Measurements from ENCODE around the gene FOXD2.
"Not testable (repeated sequence)": the region's sequence is repeated elsewhere in the genome, so short reads cannot be mapped to it uniquely, and the experiment has no call there.

The FOXD2 gene

GRCh38 chr1:47453910-47454309 is 16.1 kb downstream of the FOXD2 start:
- peaks cover 17% of the 10 kb centered on the region for H3K4me1 ChIP-seq (ENCODE audit: control insufficient read depth, low read depth, low read length)

DNA sequence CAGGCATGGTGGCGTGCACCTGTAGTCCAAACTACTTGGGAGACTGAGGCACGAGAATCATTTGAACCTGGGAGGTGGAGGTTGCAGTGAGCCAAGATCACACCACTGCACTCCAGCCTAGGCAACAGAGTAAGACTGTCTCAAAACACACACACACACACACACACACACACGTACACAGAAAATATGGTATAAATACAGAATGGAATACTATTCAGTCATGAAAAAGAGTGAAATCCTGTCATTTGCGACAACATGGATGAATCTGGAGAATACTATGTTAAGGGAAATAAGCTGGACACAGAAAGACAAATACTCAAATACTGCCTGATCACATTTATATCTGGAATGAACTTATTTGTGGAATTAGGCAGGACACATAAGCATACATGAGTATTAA is 18.4 kb downstream of the FOXD2 start:
- Histone ChIP-seq H3K36me3 (ENCODE audit: control insufficient read depth, low read depth, low read length) (no peaks in the 10 kb centered on the region), H3K9ac (ENCODE audit: low read length) (no peak overlapping the region), H3K27ac (ENCODE audit: low read length) (no peak overlapping the region), H3K4me1 (ENCODE audit: control insufficient read depth, low read depth, low read length) (peaks cover 28% of the 10 kb centered on the region), H3K4me3 (ENCODE audit: low read length) (no peak overlapping the region), H3K27me3 (ENCODE audit: control insufficient read depth, insufficient read depth, low read length) (peaks cover 41% of the 10 kb centered on the region), H3K9me3 (ENCODE audit: control insufficient read depth, low read depth, low read length) (no peaks in the 10 kb centered on the region)

More at GRCh38 chr1:47453910-47454309, 16.1 kb downstream of the FOXD2 start:
- not testable (repeated sequence) for H3K4me3 ChIP-seq (ENCODE audit: low read length); H3K36me3 ChIP-seq (ENCODE audit: control insufficient read depth, low read depth, low read length); H3K27ac ChIP-seq (ENCODE audit: low read length); H3K9me3 ChIP-seq (ENCODE audit: control insufficient read depth, low read depth, low read length); H3K9ac ChIP-seq (ENCODE audit: low read length)
- peaks cover 56% of the 10 kb centered on the region for H3K27me3 ChIP-seq (ENCODE audit: control insufficient read depth, insufficient read depth, low read length)

DNA sequence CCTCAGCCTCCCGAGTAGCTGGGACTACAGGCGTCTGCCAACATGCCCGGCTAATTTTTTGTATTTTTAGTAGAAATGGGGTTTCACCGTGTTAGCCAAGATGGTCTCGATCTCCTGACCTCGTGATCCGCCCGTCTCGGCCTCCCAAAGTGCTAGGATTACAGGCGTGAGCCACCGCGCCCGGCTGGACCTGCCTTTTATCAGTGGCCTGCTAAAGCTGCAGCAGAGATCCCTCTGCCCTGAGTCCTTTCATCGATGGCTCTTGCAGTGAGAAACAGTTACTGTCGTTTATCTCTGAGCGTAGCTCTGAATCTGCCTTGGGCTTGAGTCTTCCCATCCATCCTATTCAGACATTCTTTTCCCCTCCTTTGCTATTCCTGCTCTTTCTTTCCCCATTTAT is 19.7 kb downstream of the FOXD2 start:
- H3K9ac ChIP-seq (ENCODE audit: low read length); H3K27ac ChIP-seq (ENCODE audit: low read length); H3K9me3 ChIP-seq (ENCODE audit: control insufficient read depth, low read depth, low read length); H3K4me3 ChIP-seq (ENCODE audit: low read length); H3K36me3 ChIP-seq (ENCODE audit: control insufficient read depth, low read depth, low read length): not testable (repeated sequence)
- H3K27me3 ChIP-seq (ENCODE audit: control insufficient read depth, insufficient read depth, low read length), result peaks cover 41% of the 10 kb centered on the region
- peaks cover 24% of the 10 kb centered on the region for H3K4me1 ChIP-seq (ENCODE audit: control insufficient read depth, low read depth, low read length)

- H3K9me3 ChIP-seq (ENCODE audit: control insufficient read depth, low read depth, low read length), result no peaks in the 10 kb centered on the region
- no peak overlapping the region for H3K4me3 ChIP-seq (ENCODE audit: low read length)
- peaks cover 20% of the 10 kb centered on the region for H3K4me1 ChIP-seq (ENCODE audit: control insufficient read depth, low read depth, low read length)
- peaks cover 42% of the 10 kb centered on the region for H3K27me3 ChIP-seq (ENCODE audit: control insufficient read depth, insufficient read depth, low read length)
- H3K9ac ChIP-seq (ENCODE audit: low read length), result no peak overlapping the region
- H3K27ac ChIP-seq (ENCODE audit: low read length), result no peak overlapping the region
- H3K36me3 ChIP-seq (ENCODE audit: control insufficient read depth, low read depth, low read length), result no peaks in the 10 kb centered on the region
These were observed 21.5 kb downstream of the FOXD2 start for GRCh38 chr1:47459253-47459788.

GRCh38 chr1:47460040-47460439 is 22.2 kb downstream of the FOXD2 start:
- peaks cover 20% of the 10 kb centered on the region for H3K4me1 ChIP-seq (ENCODE audit: control insufficient read depth, low read depth, low read length)
- no peak overlapping the region for H3K4me3 ChIP-seq (ENCODE audit: low read length)
- H3K27me3 ChIP-seq (ENCODE audit: control insufficient read depth, insufficient read depth, low read length), result peaks cover 40% of the 10 kb centered on the region
- H3K27ac ChIP-seq (ENCODE audit: low read length), result no peak overlapping the region
- no peak overlapping the region for H3K9ac ChIP-seq (ENCODE audit: low read length)
- no peaks in the 10 kb centered on the region for H3K36me3 ChIP-seq (ENCODE audit: control insufficient read depth, low read depth, low read length)
- H3K9me3 ChIP-seq (ENCODE audit: control insufficient read depth, low read depth, low read length), result no peaks in the 10 kb centered on the region

DNA sequence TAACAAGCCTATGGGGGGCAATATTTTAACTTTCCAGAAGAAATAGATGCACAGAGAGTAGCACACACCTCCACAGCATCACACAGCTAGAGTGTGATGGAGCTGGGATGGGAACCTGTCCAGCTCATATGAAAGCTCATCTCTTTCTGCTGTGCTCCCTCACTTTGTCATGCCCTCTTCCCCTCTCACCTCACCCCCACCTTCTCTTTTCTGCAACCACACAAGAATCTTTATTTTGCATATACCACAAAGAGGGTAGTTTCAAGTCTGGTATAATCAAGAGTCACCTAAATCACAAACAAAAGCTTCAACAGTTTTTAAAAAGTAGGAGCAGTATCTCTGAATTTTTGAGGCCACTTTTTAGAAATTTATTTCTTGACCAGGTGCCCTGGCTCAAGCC is 22.6 kb downstream of the FOXD2 start:
- H3K36me3 ChIP-seq (ENCODE audit: control insufficient read depth, low read depth, low read length), result no peaks in the 10 kb centered on the region
- H3K27ac ChIP-seq (ENCODE audit: low read length), result no peak overlapping the region
- H3K27me3 ChIP-seq (ENCODE audit: control insufficient read depth, insufficient read depth, low read length), result peaks cover 38% of the 10 kb centered on the region
- no peak overlapping the region for H3K4me3 ChIP-seq (ENCODE audit: low read length)
- no peak overlapping the region for H3K9ac ChIP-seq (ENCODE audit: low read length)
- H3K9me3 ChIP-seq (ENCODE audit: control insufficient read depth, low read depth, low read length), result no peaks in the 10 kb centered on the region
- H3K4me1 ChIP-seq (ENCODE audit: control insufficient read depth, low read depth, low read length), result peaks cover 20% of the 10 kb centered on the region

GRCh38 chr1:47465605-47466004 is 27.8 kb downstream of the FOXD2 start:
- Histone ChIP-seq H3K36me3 (ENCODE audit: control insufficient read depth, low read depth, low read length) (no peaks in the 10 kb centered on the region), H3K27ac (ENCODE audit: low read length) (no peak overlapping the region), H3K4me1 (ENCODE audit: control insufficient read depth, low read depth, low read length) (peaks cover 9% of the 10 kb centered on the region), H3K9me3 (ENCODE audit: control insufficient read depth, low read depth, low read length) (no peaks in the 10 kb centered on the region), H3K27me3 (ENCODE audit: control insufficient read depth, insufficient read depth, low read length) (peaks cover 25% of the 10 kb centered on the region), H3K4me3 (ENCODE audit: low read length) (no peak overlapping the region), H3K9ac (ENCODE audit: low read length) (no peak overlapping the region)

DNA sequence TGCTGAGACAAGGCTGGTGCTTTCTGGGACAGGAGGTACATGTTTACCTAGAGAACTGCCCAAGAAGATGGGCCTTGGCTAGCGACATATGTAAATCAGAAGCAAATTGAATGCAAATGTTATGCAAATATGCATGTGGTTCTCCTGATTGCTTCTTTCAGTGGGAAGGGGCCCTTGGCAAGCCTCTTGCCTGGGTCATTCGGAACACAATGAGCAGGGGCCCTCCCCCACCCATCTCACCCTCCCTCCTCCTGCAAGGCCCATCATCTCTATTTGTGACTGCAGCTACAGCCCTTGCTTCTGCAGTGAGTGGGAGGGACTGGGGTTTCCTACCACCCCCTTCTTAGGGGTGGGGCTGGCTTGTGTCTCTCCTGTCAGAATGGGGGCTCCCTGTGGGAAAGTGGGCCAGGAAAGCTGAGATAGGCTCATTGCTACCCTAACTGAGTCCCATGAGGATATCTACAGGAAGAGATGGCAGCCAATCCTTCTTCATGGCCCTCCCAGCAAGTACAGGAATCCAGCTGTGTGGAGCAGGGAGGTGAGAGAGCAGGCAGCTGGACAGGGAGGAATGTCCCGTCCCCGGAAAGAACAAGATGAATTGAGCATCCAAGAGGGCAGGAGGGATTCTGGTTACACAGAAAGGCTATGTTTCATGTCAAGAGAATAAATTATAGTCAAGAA is 31.0 kb downstream of the FOXD2 start:
- Histone ChIP-seq H3K36me3 (ENCODE audit: control insufficient read depth, low read depth, low read length) (no peaks in the 10 kb centered on the region), H3K4me3 (ENCODE audit: low read length) (no peak overlapping the region), H3K9me3 (ENCODE audit: control insufficient read depth, low read depth, low read length) (no peaks in the 10 kb centered on the region), H3K9ac (ENCODE audit: low read length) (no peak overlapping the region), H3K4me1 (ENCODE audit: control insufficient read depth, low read depth, low read length) (peaks cover 9% of the 10 kb centered on the region), H3K27ac (ENCODE audit: low read length) (no peak overlapping the region), H3K27me3 (ENCODE audit: control insufficient read depth, insufficient read depth, low read length) (no peaks in the 10 kb centered on the region)

- H3K9ac ChIP-seq (ENCODE audit: low read length), result no peak overlapping the region
- H3K4me3 ChIP-seq (ENCODE audit: low read length), result no peak overlapping the region
- H3K36me3 ChIP-seq (ENCODE audit: control insufficient read depth, low read depth, low read length), result no peaks in the 10 kb centered on the region
- no peak overlapping the region for H3K27ac ChIP-seq (ENCODE audit: low read length)
- H3K4me1 ChIP-seq (ENCODE audit: control insufficient read depth, low read depth, low read length), result peaks cover 13% of the 10 kb centered on the region
- no peaks in the 10 kb centered on the region for H3K27me3 ChIP-seq (ENCODE audit: control insufficient read depth, insufficient read depth, low read length)
- no peaks in the 10 kb centered on the region for H3K9me3 ChIP-seq (ENCODE audit: control insufficient read depth, low read depth, low read length)
These were observed 31.5 kb downstream of the FOXD2 start for GRCh38 chr1:47469390-47469759.

DNA sequence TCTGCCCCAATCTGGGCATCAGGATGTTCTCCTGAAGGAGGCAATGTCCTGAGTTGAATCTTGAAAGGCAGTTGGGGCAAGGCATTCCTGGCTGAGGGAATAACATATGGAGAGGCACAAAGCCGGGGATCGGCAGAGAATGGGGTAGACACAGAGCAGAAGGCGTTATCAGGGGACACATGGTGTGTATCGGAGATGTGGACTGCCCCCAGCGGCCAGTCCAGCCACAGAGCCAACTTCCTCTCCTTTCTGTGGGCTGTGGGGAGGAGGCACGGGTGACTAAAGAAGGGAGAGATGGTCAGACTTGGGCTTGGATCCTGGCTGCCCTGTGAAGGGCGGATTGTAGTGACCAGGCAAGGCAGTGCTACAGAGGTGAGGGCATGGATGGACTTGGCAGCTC is 32.1 kb downstream of the FOXD2 start:
- Histone ChIP-seq H3K9ac (ENCODE audit: low read length) (no peak overlapping the region), H3K4me1 (ENCODE audit: control insufficient read depth, low read depth, low read length) (peaks cover 17% of the 10 kb centered on the region), H3K9me3 (ENCODE audit: control insufficient read depth, low read depth, low read length) (no peaks in the 10 kb centered on the region), H3K36me3 (ENCODE audit: control insufficient read depth, low read depth, low read length) (no peaks in the 10 kb centered on the region), H3K4me3 (ENCODE audit: low read length) (no peak overlapping the region), H3K27me3 (ENCODE audit: control insufficient read depth, insufficient read depth, low read length) (no peaks in the 10 kb centered on the region), H3K27ac (ENCODE audit: low read length) (no peak overlapping the region)

DNA sequence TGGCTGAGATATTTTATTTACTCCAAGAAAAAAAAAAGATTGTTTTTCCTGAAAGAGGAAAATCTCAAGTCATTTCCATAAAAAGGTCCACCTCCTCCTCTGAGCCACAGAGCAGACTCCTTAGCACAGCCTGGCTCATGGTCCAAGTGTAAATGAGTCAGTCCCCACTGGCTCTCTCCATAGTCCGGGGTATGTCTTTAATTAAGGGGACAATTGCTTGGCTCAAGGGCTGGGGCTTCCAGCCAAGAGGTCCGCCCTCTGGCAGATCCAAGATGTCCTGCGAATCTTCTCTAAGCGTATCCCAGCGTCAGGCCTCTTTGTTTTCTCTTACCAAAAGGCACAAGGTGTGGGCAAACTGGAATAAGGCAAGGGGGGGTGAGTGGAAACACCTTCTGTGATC is 33.3 kb downstream of the FOXD2 start:
- Histone ChIP-seq H3K4me1 (ENCODE audit: control insufficient read depth, low read depth, low read length) (peaks cover 17% of the 10 kb centered on the region), H3K27ac (ENCODE audit: low read length) (no peak overlapping the region), H3K4me3 (ENCODE audit: low read length) (no peak overlapping the region), H3K36me3 (ENCODE audit: control insufficient read depth, low read depth, low read length) (no peaks in the 10 kb centered on the region), H3K27me3 (ENCODE audit: control insufficient read depth, insufficient read depth, low read length) (no peaks in the 10 kb centered on the region), H3K9me3 (ENCODE audit: control insufficient read depth, low read depth, low read length) (no peaks in the 10 kb centered on the region), H3K9ac (ENCODE audit: low read length) (no peak overlapping the region)

All from iPS-18a (cell line).